K562 (cell line): ENCODE results near the gene MALAT1. TPM values are rescaled to one million over a fixed set of nuclear protein-coding genes. Genes with fewer than 3 reads are reported as not detected.

ENCODE experiments used
- FOSL1 ChIP-seq: fragments of 200-800 bp; sonication (Bioruptor generic); conservative IDR thresholded peaks from 2 replicates; pipeline ENCODE4 v1.6.1; 2016; ENCODE audit warnings: missing genetic modification characterization, missing compliant biosample characterization
- FOXJ2 ChIP-seq: fragments of 200-800 bp; sonication (Bioruptor generic); IDR thresholded peaks from 2 replicates; pipeline ENCODE4 v1.6.1; 2016; ENCODE audit warnings: missing genetic modification characterization, missing compliant biosample characterization
- IFI16 ChIP-seq: fragments of 250-450 bp; sonication (Bioruptor Pico); IDR thresholded peaks from 2 replicates; pipeline ENCODE4 v2.1.2; 2022; ENCODE audit warnings: mild to moderate bottlenecking, inconsistent platforms
- KAT8 ChIP-seq: fragments of 450-650 bp; IDR thresholded peaks from 2 replicates; pipeline ENCODE4 v1.6.1; 2016; ENCODE audit warnings: low read depth, mild to moderate bottlenecking
- KDM1A ChIP-seq, 2 experiments: fragments of 450-650 bp; IDR thresholded peaks; 2 replicates each; pipeline ENCODE4 v1.6.1; 2016; ENCODE audit warnings: mild to moderate bottlenecking in 2 of 2
- KLF10 ChIP-seq: fragments of 250-450 bp; sonication (Bioruptor Pico); IDR thresholded peaks from 2 replicates; pipeline ENCODE4 v1.6.1; 2021; ENCODE audit warnings: matching md5 sums
- MCM5 ChIP-seq: fragments of 450-650 bp; IDR thresholded peaks from 2 replicates; pipeline ENCODE4 v1.6.1; 2016; ENCODE audit warnings: low read depth
- MCM7 ChIP-seq, 2 experiments: fragments of 450-650 bp; IDR thresholded peaks; 2 replicates each; pipeline ENCODE4 v1.6.1; 2016 to 2018
- NFXL1 ChIP-seq: fragments of 450-650 bp; formaldehyde crosslinking; IDR thresholded peaks from 2 replicates; pipeline ENCODE4 v1.4.0; 2021; ENCODE audit warnings: mild to moderate bottlenecking
- RFX1 ChIP-seq: fragments of 450-650 bp; IDR thresholded peaks from 2 replicates; pipeline ENCODE4 v1.6.1; 2016; ENCODE audit warnings: mild to moderate bottlenecking, moderate library complexity
- SAFB2 ChIP-seq: fragments of 200-400 bp; formaldehyde crosslinking; IDR thresholded peaks from 2 replicates; pipeline ENCODE4 v1.6.1; 2018; ENCODE audit warnings: borderline replicate concordance, low read length, low read depth, moderate library complexity; ENCODE audit not compliant: severe bottlenecking
- ZC3H8 ChIP-seq: fragments of 450-650 bp; IDR thresholded peaks from 2 replicates; pipeline ENCODE4 v1.6.1; 2017
- ZNF212 ChIP-seq: fragments of 450-650 bp; formaldehyde crosslinking; IDR thresholded peaks from 2 replicates; pipeline ENCODE4 v1.4.0; 2020; ENCODE audit warnings: mild to moderate bottlenecking
- ZNF24 ChIP-seq: fragments of 450-650 bp; IDR thresholded peaks from 2 replicates; pipeline ENCODE4 v1.6.1; 2016
- ZNF41 ChIP-seq: fragments of 250-450 bp; sonication (Bioruptor Pico); conservative IDR thresholded peaks from 2 replicates; pipeline ENCODE4 v1.4.0; 2020; ENCODE audit warnings: mild to moderate bottlenecking
- polyA plus RNA-seq, 8 experiments: library from polyadenylated mRNA; depleted of rRNA in 4 of 8; stranded (reverse) in 5 of 8; unstranded in 3 of 8; fragments of >200 nt; fragmentation: Nextera tagmentation in 2 of 8; fragmentation: Illumina TruSeq in 1 of 8; extraction: Ambion mirVana in 2 of 8; extraction: Trizol in 1 of 8; gene quantifications; 2 replicates each; pipeline versions ENCODE4 v1.2.1 to v1.2.3, GENCODE V29; 2011 to 2014; ENCODE audit warnings: inconsistent platforms in 1 of 8, missing spikeins in 1 of 8
- total RNA-seq, 7 experiments: library from RNA; depleted of rRNA in 6 of 7; stranded (reverse); fragments of >200 nt in 6 of 7; fragmentation: Illumina TruSeq in 2 of 7; extraction: Trizol in 2 of 7; gene quantifications; 2 replicates each; pipeline versions ENCODE4 v1.2.1 to v1.2.3, GENCODE V29; 2011 to 2021; ENCODE audit warnings: low replicate concordance in 1 of 7
- TF ChIP-seq, protein P1 (sequence below): sonication (generic); formaldehyde crosslinking; IDR thresholded peaks from 2 replicates; pipeline ENCODE4 v1.8.0; 2022; ENCODE audit warnings: missing genetic modification reagents, mild to moderate bottlenecking, borderline replicate concordance
- TF ChIP-seq, protein P2 (sequence below): fragments of 450-650 bp; formaldehyde crosslinking; IDR thresholded peaks from 2 replicates; pipeline ENCODE4 v1.4.0; 2020; ENCODE audit warnings: mild to moderate bottlenecking, mixed read lengths

MALAT1 gene
- total and polyA plus RNA-seq, 9 of the 15 experiments (the other 6 are each of a cell fraction or from before 2014, with no cell fraction given): 363 to 8,715 (median 2,351) TPM

DNA sequence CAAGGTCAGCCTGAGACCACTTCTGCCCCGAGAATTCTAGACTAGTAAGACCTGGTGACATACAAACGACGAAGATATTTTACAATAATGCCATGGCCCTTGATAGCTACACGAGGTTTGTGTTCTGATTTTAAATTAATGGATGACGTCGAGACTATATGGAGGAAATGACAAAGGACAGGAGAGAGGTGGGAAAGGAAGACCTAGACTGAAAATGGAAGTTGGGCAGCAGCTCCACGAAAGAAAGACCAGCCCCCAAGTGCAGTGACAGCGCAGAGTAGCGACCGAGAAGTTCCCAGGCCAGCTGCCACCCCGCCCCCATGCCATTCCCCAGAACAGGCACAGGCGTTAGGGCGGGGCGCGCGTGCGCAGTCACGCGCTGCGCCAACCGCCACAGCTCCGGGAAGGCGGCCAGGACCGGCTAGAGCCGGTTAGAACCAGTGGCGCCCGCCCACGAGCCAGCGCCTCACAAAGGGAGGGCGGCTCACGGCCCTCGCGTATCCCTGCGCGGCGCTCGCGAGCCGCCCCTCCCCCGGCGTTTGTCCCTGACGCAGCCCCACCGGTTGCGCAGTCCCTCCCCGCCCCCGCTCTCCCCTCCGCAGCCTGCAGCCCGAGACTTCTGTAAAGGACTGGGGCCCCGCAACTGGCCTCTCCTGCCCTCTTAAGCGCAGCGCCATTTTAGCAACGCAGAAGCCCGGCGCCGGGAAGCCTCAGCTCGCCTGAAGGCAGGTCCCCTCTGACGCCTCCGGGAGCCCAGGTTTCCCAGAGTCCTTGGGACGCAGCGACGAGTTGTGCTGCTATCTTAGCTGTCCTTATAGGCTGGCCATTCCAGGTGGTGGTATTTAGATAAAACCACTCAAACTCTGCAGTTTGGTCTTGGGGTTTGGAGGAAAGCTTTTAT is 1.5 kb upstream of the MALAT1 start (continued):
- TF ChIP-seq, protein P1, sequence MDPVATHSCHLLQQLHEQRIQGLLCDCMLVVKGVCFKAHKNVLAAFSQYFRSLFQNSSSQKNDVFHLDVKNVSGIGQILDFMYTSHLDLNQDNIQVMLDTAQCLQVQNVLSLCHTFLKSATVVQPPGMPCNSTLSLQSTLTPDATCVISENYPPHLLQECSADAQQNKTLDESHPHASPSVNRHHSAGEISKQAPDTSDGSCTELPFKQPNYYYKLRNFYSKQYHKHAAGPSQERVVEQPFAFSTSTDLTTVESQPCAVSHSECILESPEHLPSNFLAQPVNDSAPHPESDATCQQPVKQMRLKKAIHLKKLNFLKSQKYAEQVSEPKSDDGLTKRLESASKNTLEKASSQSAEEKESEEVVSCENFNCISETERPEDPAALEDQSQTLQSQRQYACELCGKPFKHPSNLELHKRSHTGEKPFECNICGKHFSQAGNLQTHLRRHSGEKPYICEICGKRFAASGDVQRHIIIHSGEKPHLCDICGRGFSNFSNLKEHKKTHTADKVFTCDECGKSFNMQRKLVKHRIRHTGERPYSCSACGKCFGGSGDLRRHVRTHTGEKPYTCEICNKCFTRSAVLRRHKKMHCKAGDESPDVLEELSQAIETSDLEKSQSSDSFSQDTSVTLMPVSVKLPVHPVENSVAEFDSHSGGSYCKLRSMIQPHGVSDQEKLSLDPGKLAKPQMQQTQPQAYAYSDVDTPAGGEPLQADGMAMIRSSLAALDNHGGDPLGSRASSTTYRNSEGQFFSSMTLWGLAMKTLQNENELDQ (CRISPR knock-in tag): no peak
- TF ChIP-seq KAT8 (no peak), KDM1A (IDR thresholded peaks at IDR 0.05) (peak in 1 of 2 experiments; percentile 90; a peak in 2 of 4 replicates), ZC3H8 (no peak), IFI16 (no peak), MCM7 (IDR thresholded peaks at IDR 0.05) (no peak), FOSL1 (tag) (peak; percentile 62; the same call in 1 of the 2 replicates), ZNF41 (peak; percentile 52), ZNF24 (no peak; the same call in 1 of the 2 replicates), MCM5 (no peak), RFX1 (no peak), ZNF212 (CRISPR knock-in tag) (no peak; the same call in 1 of the 2 replicates), KLF10 (CRISPR knock-in tag) (no peak), SAFB2 (no peak), NFXL1 (CRISPR knock-in tag) (no peak), FOXJ2 (tag) (peak; percentile 74; the same call in 1 of the 2 replicates)
- TF ChIP-seq, protein P2, sequence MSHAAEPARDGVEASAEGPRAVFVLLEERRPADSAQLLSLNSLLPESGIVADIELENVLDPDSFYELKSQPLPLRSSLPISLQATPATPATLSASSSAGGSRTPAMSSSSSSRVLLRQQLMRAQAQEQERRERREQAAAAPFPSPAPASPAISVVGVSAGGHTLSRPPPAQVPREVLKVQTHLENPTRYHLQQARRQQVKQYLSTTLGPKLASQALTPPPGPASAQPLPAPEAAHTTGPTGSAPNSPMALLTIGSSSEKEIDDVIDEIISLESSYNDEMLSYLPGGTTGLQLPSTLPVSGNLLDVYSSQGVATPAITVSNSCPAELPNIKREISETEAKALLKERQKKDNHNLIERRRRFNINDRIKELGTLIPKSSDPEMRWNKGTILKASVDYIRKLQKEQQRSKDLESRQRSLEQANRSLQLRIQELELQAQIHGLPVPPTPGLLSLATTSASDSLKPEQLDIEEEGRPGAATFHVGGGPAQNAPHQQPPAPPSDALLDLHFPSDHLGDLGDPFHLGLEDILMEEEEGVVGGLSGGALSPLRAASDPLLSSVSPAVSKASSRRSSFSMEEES (CRISPR knock-in tag): peak; percentile 20; the same call in 1 of the 2 replicates
